CD1c-positive myeloid dendritic cell (primary cell): ENCODE data around the gene OGN.

Experiments
- DNase-seq: peaks from one replicate; pipeline ENCODE4 v3.0.0-alpha.2; 2016; ENCODE audit errors: extremely low spot score

OGN gene

DNA sequence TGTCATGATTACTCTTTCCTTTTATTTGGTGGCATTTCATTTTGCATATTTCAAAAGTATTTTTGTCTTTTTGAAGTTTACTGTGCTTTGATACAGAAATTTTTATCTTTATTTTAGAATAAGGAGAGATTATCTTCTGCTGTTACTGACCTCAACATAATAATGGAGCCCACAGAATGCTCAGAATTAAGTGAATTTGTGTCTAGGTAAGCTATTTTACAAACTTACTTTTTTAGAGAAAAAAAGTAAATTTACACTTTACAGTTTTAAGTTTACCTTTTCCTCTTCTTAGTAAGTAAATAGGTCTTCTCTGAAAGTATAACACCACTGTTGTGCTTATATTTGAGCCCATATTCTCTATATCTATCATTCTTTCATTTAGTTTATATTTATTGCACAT is 58.8 kb downstream of the OGN start:
- DNase-seq = no peak

DNA sequence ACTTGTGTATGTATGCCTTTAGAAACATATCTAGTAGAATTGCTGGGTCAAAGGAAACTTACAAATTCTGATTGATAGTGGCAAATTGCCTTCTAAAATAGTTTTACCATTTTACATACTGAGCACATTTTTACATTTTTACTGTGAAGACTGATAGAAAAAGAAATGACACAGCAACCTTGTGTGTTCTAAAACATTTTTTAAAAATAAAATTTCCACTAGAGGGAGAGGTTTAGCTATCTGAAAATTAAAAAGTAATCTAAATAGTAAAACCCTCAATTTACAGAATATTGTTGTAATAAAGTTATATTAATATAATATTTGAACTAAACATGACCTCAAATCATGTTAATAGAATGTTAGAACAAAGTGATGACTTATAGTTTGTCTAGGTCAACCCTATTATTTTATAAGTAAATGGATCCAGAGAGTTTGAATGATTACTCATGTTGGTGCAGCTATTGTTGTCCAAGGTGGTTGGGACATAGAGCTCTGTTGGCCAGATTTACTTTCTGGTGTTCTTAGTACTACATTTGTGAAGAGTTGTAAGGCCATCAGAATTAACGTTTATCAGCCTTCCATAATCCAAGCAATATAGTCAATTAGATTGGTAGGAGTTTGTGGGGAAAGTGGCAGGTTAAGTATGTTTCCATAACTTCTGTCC is 61.4 kb downstream of the OGN start:
- DNase-seq = no peak

DNA sequence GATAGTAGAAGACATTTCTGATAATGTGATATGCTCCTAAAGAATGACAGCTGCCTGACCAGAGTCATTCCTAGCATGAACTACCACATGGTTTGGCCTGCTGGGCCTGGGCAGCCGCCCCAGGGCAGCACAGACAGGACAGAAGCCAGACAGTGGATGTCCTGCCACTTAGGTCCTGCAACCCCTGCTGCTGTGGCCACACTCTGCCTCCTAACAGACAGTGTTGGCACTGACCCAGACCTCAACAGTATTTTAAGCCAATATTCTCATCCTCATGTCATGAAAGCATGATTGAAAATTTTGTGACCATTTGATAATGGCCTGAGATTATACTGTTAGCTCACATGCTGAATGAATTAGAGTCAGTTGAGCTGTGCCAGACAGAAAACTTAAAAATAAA is 62.8 kb downstream of the OGN start:
- no peak for DNase-seq

DNA sequence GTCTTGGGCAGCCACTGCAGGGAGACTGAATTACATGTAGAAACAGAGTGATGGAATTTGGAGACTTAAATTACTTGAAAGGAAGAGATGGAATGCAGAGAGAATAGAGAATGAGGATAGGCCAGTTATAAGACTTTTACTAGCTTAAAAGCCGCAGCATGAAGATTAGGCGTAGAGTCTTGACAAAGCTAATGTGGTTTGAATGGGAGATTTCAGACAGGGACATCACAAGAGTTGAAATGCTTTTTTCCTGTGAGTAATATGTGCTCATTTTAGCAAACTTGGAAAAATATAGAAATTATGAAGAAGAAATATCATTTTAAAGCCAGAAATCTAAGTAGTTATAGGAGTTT is 71.1 kb downstream of the OGN start:
- no peak for DNase-seq
